NCI-H446 (cell line): ENCODE data around the gene CYTH1.
A peak's percentile ranks its signal among the peaks of the same experiment; 100 is the strongest.
"Not testable (repeated sequence)": the region's sequence is repeated elsewhere in the genome, so short reads cannot be mapped to it uniquely, and the experiment has no call there.

ENCODE experiments used
- DNase-seq, 2 experiments: peaks; one replicate each; lab custom pipeline; 2025; lab: John Stamatoyannopoulos, UW

The CYTH1 gene

DNA sequence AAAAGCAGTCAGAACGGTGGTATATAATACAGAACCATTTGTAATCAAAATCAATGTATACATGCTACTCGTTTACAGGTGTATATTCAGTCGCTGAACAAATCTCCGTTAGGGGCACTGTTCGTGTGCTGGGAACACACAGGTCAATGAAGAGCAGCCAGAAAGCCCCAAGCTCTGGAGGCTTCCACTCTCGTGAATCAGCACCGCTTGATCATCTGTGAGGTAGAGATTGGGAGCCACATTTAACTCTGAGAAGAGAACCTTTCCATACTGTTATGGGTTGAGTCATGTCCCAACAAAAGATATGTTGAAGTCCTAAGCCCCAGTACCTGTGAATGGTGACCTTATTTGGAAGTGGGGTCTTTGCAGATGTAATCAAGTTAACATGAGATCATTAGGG is 5.4 kb upstream of the CYTH1 start:
- no peak for DNase-seq

DNA sequence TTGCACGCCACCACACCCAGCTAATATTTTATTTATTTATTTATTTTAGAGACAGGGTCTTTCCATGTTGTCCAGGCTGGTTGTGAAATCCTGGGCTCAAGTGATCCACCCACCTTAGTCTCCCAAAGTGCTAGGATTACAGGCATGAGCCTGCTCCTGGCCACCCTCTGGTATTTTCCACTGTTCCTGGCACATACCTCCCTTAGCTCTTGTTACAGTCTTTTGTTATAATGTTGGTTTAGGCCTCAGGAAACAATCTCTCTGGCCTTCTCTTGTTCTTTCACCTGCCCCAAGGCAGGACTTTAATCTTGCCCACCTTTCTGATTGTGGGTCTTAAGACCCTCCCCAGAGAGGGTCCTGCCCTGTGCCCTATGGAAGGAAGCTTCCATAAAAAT is 3.6 kb upstream of the CYTH1 start:
- no peak for DNase-seq

DNA sequence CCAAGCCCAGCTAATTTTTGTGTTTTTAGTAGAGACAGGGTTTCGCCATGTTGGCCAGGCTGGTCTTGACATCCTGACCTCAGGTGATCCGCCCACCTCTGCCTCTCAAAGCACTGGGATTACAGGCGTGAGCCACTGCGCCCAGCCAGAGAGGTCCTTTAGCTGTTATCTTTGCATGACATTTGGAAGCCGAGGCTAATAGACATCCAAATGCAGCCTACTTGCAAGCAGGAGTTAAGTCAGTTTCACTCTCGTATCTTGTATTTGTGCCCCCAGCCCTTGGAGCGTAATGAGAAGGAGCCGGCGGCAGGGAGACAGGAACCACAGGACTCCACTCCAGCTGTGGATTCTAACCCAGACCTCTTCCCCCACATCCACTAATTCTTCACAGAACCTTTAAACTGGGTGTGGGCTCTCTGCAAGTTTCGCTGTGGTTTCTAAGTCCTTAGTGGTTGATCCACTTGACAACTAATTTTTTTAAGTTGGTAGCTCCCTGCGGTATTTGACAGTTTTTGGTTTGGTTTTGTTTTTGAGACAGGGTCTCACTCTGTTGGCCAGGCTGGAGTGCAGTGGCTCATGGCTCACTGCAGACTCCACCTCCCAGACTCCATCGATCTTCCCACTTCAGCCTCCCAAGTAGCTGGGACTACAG is 3.1 kb upstream of the CYTH1 start:
- no peak for DNase-seq

DNA sequence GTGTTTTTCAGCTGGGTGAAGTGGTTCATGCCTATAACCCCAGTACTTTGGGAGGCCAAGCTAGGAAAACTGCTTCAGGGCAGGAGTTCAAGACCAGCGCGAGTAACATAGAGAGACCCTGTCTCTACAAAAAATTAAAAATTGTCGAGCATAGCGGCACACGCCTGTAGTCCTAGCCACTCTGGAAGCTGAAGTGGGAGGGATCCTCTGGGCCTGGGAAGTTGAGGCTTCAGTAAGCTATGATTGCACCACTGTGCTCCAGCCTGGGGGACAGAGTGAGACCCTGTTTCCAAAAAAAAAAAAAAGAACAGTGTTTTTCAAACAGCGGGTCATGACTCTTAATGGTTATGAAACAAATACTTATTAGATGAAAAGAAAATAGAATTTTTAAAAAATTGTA is 2.3 kb upstream of the CYTH1 start:
- DNase-seq: no peak

DNA sequence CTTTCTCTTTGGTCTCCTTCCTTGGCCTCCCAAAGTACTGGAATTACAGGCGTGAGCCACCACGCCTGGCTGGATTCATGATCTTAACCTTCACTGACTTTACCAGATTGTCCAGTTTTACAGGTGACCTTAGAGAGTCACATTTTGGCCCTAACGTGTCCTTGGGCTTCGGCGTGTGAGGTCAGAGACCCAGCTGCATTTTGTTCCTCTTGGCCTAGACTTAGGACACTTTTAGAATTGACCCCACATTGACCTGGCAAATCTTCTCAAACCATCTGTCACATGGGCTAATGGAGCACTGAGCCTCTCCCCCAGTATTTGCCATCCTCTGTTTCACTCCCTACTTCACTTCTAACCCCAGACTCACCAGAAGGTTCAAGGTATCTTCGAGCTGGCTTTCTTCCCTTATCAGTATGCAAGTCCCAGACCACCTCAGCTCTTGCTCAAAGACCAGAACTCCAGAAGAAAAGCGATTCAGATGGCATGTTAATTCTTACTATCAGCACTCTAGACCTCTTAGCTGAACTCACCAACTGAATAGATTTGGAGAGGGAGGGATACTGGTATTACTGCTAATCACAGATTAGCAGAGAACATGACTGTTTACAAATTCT is 1.7 kb upstream of the CYTH1 start:
- DNase-seq: no peak

DNA sequence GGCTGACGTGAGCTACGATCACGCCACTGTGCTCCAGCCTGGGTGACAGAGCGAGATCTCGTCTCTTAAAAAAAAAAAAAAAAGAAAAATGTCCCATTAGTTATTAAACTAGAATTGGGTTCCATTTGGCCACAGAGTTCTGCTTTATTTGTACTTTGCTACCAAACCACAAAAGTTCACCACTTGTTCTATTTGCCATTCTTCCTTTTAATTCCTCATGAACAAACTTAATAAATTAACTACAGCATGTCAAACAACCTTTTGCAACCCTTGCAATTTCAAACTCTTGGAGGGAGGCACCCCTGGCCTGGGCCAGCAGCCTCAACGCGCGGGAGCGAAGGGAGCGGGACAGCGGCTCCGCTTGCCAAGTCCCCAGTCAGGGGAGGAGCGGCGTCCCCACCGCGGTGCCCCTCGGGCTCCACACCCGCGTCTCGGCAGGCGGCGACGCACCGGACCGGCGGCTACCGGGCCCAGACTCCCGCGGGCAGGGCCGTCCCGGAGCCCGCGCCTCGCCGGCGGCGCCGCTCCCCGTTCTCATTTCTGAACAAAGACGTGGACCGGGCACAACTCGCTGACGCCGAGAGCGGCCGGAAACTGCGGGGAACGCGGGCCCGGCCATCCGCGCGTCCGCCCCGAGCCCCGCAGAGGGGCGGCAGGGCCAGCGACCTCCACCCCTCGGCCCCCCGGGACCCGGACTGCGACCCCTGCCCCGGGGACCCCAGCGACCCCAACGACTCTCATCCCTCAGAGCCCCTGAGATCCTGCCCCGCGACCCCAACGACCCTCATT is 775 bp downstream of the CYTH1 start:
- peak in 1 of 2 experiments; percentile 26 for DNase-seq

DNA sequence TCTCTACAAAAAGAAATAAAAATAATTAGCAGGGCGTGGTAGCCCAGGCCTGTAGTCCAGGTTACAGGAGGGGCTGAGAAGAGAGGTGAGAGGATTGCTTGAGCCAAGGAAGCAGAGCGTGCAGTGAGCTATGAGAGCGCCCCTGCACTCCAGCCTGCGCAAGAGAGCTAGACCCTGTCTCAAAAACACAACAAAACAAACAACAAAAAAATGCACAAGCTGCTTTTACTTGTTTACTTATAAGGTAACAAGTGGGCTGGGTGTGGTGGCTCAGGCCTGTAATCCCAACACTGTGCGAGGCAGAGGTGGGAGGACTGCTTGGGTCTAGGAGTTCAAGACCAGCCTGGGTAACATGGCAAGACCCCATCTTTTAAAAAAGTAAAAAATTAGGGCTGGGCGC is 1.7 kb downstream of the CYTH1 start:
- DNase-seq: no peak

DNA sequence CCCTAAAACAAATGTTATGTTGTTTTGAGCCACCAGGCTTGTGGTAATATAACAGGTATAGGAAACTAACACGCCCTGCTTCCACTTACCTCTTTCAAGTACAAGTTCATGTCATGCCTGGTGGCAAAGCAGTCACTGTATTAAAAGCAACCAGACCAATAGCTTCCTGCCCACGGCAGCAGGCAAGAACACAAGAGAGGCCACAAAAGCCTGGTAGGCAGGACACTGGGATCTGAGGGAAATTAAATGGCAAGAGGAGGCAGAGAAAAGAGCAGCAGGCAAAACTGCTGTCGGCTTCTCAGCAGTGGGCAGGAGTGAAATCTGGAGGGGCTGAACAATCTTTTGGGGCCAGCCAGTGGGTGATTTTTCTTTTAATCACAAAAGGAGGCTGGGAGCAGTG is 2.2 kb downstream of the CYTH1 start:
- DNase-seq: no peak

DNA sequence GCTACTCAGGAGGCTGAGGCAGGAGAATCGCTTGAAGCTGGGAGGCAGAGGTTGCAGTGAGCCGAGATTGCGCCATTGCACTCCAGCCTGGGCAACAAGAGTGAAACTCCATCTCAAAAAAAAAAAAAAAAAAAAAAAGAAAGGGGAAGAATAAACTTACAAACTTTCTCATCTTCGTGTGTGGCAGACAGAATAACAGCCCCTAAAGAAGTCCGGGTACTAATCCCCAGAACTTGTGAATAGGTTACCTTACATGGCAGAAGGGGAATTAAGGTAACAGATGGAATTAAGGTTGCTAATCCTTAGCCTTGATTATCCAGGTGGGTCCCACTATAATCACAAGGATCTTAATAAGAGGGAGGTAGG is 2.8 kb downstream of the CYTH1 start:
- DNase-seq: not testable (repeated sequence)

DNA sequence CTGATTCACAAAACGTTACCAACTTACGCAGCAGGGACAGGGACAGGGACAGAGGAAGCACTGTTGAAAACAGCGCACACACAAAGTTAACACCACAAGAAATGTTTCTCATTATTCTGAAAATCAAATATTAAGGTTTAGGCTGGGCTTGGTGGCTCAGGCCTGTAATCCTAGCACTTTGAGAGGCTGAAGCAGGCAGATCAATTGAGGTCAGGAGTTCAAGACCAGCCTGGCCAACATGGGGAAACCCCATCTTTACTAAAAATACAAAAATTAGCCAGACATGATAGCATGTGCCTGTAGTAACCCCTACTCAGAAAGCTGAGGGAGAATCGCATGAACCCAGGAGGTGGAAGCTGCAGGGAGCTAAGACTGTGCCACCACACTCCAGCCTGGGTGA is 4.2 kb downstream of the CYTH1 start:
- no peak for DNase-seq

DNA sequence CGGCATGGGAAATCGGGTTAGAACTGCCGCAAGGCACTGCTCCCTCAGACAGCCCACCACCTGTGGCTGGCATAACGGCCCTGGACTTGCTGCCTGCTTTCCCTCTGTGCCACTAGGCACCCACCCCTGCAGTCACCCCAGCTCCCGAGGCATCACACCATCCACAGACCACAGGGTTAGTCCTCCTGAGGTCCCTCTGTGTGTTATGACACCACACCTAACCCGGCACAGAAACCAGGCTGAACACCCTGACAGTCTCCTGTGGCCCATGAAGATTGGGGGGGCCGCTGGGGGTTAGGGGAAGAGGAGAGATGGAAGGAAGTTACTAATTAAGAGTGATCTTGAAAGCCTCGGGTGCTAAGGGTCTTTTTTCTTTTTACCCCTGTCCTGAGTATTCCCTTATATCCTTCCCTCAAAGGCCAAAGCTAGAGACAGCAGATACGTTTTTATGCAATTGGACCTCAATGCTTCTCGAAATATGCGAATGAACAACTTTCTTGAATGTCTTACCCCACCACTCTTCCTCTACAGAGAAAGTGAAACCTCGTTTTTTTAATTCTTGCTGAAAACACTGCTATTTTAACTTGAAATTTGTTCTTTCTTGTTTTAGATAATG is 7.0 kb downstream of the CYTH1 start:
- DNase-seq: no peak

DNA sequence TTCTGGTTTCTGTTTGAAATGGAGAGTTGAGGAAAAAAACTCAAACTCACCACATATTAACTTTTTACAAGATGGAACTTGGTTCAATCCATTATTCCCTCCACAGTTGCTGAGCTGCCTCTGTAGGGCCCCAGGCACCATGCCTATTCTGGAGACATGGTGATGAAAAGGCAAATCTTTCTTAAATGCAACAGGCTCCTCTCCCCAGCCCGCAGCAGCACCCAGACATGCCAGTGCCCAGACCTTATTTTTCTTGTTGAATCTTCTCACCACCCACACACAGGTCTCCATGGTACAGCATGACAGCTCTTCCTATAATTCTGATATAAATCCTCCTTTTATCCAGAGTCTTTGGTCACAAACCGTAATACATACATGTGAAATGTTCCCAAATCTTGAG is 7.6 kb downstream of the CYTH1 start:
- no peak for DNase-seq

DNA sequence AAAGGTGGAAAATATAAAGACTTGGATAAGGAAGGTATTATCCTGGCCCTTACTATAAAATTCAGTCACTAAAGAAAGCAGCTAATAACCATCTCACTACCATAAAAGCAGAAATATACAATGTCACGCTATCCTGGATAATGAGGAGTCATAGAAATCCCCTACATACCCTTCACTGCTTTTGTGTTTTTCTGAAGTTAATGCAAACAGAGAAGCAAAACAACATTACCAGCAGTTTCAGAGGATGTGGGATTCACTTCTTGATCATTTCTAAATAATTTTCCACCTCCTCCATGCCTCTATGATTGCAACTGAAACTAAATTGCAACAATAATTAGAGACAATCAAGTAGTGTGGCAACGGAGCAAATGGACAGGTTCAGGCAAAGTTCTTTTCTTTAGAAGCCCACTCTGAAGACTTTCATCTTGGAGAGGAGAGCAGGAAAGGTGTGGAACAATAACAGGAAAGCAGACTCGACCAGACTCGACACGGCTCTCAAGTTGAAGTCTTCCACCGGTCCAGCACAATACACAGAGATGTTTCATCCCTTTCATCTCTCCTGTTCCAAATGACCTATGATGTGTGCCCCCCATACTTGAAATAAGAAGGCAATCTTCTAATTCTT is 10.2 kb downstream of the CYTH1 start:
- no peak for DNase-seq

DNA sequence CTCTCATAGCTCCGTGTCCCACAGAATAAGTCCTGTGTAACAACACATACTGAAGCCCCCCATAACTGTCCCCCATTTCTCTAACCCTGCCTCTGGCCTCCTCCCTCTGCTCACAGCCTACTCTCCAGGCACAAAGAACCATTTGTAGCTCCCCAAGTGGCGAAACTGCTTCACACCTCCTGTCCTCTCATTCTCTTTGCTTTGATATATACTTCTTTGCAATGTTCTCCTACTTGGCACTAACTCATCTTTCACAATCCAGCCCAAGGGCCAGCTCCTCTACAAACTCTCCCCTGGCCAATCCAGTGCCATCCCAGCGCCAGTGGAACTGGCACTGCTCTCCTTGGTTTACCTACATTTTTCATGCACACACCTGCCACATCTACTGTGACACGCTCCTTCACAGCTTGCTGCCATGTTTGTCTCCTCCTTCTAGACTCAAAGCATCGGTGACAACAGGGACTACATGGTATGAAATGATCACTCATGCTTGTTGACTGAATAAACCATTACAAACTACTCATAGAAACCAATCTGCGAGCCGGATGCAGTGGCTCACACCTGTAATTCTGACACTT is 12.8 kb downstream of the CYTH1 start:
- DNase-seq: no peak

DNA sequence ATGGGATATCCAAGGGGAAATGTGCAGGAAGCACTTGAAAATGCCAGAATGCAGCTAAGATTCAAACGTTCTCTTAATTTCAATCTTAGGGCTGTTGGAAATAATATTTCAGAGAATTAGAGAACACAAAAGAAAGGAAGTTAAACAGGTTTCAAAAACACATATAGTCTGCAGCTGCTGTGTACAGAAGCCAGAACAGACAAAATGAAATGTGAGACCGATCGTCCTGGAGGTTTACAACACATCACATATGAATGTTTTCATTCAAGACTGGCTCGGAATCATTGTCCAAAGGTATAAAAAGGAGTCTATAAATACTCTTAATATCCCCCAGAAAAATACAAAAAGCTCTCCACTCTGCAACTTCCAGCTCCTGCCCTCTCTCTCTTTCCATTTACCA is 14.3 kb downstream of the CYTH1 start:
- DNase-seq: no peak

DNA sequence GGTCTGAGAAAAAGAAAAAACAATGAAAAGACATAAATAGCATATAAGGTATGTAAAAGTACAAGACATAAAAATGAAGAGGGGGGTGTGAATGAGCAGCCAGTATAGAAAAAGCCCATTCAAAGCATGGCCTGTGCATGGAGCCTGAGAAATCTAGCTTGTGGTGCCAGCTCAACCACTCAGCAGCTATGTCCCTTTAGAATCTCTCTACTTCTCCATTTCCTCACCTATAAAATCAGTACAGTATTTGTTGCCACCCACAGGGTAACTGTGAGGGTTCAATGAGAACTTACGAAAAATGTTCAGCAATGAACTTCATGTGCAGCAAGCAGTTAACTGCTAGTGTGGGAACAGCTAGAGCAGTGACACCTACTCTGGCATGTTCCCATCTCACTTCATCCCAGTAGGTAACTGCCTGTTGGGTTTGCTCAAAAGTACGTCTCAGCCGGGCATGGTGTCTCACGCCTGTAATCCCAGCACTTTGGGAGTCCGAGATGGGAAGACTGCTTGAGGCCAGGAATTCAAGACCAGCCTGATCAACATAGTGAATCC is 15.3 kb downstream of the CYTH1 start:
- DNase-seq: no peak

DNA sequence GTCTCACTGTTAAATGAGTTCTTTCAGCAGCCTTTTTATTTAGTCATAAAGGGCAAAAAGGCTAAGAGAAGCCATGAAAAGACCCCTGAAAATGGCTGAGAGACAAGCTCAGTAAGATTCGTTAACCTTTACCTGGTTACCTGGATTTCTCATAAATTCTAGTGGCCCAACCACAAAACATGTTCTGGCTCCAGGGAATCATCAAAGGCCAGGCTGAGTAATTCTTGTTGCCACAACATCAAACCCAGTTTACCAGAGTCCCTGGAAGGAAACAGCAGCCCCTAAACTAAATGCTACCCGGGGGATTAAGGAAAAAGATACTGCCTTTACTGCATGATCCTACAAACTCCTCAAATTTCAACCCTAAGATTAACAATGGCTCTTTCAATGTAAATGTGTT is 15.8 kb downstream of the CYTH1 start:
- DNase-seq: no peak

DNA sequence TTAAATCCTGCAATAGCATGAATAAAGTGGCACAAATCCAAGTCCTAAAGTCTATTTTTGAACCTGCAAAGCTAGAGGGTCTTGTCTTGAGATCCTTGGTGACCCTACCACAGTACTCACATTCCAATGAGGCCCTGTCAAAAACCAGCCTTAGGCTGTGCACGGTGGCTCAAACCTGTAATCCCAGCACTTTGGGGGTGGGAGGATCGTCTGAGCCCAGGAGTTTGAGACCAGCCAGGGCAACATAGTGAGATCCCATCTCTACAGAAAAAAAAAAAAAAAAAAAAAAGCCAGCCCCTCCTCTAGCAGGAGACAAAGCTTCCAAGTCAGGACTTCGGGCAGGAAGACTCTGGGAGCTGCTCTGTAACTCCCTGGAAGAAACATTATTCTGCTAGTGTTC is 16.3 kb downstream of the CYTH1 start:
- no peak for DNase-seq

DNA sequence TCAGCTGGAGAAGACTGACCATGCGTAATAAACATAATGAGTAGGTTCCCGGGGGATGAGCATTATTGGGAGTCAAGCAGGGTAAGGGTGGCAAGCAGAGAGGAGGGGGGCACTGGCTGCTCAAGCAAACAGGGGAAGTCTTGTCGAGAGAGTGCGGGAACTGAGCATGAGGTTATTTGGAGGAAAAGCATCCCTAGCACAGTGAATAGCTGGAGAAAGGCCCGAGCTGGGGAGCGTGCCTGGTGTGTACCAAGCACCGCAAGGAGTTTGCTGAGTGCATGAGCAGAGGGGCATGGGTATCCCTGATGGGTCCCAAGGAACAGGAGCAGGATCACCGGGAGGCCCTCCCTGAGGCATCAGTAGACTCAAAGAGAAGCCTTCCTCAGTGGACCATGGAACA is 17.2 kb downstream of the CYTH1 start:
- DNase-seq: no peak

DNA sequence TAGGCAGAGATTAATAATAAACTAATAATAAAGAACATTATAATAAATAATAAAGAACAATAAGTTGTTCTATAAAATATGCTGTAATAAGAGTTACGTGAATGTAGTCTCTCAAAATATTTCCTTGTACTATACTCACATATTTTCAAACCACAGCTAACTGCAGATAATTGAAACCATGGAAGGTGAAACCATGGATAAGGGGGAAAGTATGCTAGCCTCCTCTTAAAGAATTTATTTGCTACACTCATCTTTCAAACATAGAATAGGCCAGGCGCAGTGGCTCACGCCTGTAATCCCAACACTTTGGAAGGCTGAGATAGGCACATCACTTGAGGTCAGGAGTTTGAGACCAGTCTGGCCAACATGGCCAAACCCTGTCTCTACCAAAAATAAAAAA is 18.5 kb downstream of the CYTH1 start:
- DNase-seq: no peak

DNA sequence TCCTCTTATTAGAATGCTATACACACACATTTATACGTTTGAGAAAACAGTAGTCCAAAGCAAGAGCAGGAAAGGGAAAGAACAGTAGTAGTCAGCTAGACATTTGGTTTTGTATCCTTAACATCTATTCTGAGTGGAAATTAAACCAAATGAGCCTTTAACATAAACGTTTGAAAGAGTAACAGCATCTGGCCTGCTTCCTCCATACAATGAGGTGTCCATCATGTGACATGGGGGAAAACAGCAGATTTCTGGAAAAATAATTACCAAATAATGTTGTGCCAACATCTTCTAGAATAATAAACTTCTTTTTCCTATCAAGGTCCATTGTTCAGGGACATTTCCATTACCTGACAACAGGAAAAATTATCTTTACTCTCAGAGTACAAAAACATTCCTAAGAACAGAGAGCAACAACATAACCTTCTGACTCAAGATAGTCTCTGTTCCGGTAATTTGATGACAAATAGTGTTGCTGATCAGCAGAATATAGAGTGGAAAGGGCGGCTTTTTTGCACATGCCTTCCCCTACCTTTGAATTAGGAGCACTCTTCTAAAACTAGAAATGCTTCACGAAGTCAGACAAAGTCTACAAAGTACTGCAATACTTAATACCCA is 20.2 kb downstream of the CYTH1 start:
- no peak for DNase-seq

DNA sequence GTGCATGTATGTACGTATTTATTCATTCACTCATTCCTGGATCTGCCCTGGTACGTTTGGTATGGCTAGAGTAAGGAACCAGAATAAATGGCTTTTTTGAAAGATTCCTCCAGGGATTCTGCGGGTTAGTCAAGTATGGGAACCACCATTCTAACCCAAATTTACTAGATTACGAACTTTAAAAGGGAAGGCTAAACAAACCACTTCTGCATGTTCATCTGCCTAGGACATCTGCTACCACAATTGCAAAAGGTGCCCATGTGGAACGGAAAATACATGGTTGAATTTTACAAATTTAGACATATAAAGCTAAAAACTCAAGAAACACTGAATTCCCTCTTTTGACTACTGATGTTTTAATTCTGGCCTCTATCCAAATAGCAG is 22.1 kb downstream of the CYTH1 start:
- no peak for DNase-seq
